Stimulated activated CD4-positive, alpha-beta T cell treated with anti-CD3 and anti-CD28 coated beads, Interleukin-15, amount 100 ng/mL, for 24 hours (primary cell): ENCODE results near the gene MAD1L1.

ENCODE experiments used
- DNase-seq: peaks from one replicate; pipeline ENCODE4 v3.0.0-alpha.2; 2020

Gene MAD1L1

DNA sequence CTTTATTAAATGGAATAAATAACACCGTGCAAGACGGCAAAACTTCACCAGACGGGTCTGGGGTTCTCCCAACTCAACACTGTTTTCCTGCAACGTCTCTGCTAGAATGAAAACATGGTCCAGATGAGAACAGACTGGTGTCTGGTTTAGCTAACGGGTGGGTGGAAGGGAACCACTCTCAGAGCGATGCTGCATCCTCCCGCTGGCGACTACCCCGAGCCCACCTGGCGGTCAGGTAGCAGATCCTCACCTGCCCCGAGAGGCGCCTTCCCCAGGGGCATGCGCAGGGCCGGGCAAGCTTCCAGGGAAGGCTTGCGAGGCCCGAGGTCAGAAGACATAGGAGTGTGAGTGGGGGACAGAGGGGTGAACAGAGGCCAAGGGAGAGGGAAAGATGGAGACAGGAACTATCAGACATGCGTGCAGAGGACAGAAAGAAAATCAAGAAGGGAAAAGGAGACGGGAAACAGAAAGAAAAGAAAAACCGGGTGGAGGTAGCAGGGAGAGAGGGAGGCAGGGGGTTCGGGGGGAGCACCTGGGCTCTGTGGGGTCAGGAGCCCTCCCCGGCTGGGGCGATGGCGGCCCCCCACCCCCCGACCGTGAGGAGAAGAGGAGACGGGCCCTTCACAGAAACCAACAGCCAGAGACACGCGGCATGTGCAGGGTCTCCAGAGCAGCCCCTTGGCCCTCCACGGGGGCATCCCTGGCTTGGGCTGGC lies 222.0 kb downstream of the MAD1L1 start:
- DNase-seq: no peak

- DNase-seq: no peak
These were observed 222.6 kb downstream of the MAD1L1 start for GRCh38 chr7:2010101-2010500.

DNA sequence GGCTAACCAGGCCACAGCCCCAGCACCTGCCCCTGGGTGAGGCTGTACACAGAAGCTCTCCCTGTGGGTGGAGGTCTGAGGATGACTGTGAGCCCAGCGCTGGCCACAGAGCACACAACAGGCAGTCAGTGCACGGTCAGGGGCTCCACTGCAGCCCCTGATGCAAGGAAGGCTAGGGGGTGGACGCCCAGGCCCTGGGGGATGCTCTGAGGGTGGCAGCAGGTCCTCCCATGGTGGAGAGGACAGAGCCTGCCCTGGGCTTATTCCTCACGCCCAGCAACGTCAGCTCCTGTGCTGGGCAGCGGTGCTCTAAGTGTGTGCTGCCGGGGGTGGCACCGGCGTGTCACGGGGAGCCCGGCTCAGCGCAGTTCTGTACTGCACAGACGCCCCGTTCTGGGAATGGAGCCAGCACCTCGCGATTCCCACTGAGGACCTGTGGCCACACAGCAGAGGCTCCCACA lies 223.2 kb downstream of the MAD1L1 start:
- no peak for DNase-seq

- no peak for DNase-seq
These were observed 223.7 kb downstream of the MAD1L1 start for GRCh38 chr7:2008936-2009540.

- DNase-seq: no peak
These were observed 224.4 kb downstream of the MAD1L1 start for GRCh38 chr7:2008101-2008935.

DNA sequence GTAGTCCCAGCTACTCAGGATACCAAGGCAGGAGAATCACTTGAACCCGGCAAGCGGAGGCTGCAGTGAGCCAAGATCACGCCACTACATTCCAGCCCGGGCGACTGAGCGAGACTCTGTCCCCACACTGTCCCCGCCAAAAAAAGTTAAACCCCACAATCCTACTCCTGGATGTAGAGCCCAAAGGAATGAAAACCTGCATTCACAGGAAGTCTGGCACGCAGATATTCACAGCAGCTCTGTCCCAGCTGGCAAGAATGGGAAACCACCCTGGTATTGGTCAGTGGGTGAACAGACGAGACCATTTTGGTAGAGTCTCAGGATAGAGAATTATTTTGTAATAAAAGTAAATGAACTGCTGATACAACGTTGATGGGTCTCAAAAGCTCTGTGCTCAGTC lies 225.2 kb downstream of the MAD1L1 start:
- no peak for DNase-seq

DNA sequence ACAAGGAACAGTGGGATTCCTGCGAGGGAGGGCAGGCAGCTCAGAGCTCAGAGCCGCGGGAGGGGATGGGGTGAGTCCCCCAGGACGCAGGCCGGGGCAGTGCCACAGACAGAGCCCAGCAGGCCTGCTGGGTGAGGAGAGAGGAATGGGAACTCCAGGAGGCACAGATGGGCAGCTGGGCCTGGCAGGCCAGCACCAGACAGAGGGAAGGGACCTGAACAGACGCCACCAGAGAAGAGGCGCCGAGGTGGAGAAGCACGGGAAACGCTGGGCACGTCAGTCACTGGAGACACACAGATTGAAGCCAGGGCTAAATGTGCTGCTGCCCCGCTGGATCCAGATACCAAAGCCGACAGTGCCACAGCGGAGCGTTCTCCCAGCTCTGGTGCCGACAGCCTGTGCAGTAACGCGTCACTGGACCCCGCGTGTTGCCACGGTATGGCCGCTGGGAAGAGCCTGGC lies 225.8 kb downstream of the MAD1L1 start:
- DNase-seq: no peak

- DNase-seq: no peak
These were observed 226.4 kb downstream of the MAD1L1 start for GRCh38 chr7:2006231-2006771.

DNA sequence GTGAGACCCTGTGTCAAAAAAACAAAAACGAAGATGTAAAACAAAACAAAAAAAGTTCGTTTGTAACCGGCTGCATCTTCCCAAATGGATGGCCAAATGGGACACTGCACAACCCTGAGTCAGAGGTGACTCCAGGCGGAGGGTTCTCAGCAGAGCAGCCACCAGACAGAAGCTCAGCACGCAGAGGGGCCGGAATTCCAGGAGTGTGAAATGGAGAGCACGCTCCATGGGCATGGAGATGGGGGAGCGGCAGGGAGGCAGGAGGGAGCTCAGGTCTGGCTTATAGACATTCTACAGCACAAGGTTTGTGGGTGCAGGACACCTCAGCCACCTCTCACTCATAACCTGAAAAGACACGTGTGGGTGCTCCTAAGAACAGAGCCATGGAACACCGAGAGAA lies 227.0 kb downstream of the MAD1L1 start:
- DNase-seq: no peak

- no peak for DNase-seq
These were observed 227.7 kb downstream of the MAD1L1 start for GRCh38 chr7:2004841-2005725.

- DNase-seq: no peak
These were observed 228.6 kb downstream of the MAD1L1 start for GRCh38 chr7:2003931-2004812.

- DNase-seq: no peak
These were observed 229.3 kb downstream of the MAD1L1 start for GRCh38 chr7:2003451-2003930.

GRCh38 chr7:2002561-2003450 lies 229.9 kb downstream of the MAD1L1 start:
- DNase-seq: no peak

- no peak for DNase-seq
These were observed 230.9 kb downstream of the MAD1L1 start for GRCh38 chr7:2001601-2002442.

GRCh38 chr7:2000746-2001321 lies 231.9 kb downstream of the MAD1L1 start:
- DNase-seq: no peak

- DNase-seq: no peak
These were observed 232.5 kb downstream of the MAD1L1 start for GRCh38 chr7:2000153-2000687.

DNA sequence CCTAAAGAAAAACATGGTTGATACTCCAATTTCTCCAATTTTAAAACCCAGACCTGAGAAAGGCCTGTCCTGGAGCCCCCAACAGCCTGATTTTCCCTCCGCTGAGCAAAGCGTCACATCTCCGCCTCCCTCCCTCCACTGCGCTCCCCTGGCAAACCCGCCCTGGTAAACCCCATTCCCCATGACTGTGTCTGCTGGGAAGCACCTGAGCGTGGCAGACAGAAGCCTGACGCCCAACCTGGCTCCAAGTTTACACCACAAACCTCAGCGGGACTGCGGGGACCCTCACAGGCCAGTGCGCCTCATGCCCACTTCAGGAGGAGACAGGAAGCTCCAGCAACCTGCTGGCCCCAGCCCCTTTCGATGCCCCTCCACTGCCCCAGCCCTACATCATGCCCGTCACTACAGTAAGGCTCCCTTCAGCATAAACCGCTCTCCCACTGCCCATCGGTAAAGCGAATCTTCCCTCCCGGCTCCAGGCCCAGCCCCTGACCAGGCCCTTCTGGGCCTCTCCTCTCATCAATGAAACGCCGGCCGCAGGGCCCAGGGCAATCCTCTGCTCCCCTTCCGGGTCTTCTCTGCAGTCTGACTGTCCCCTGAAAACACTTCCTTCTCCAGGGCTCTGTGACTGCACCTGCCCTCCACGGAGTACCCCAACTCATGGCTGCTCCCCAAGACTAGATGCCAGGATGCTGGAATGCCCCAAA lies 233.3 kb downstream of the MAD1L1 start:
- no peak for DNase-seq

- DNase-seq: no peak
These were observed 234.6 kb downstream of the MAD1L1 start for GRCh38 chr7:1998146-1998545.
